ENCODE measurements around the gene SREBF1.
A peak's percentile ranks its signal among the peaks of the same experiment; 100 is the strongest.

SREBF1 gene

DNA sequence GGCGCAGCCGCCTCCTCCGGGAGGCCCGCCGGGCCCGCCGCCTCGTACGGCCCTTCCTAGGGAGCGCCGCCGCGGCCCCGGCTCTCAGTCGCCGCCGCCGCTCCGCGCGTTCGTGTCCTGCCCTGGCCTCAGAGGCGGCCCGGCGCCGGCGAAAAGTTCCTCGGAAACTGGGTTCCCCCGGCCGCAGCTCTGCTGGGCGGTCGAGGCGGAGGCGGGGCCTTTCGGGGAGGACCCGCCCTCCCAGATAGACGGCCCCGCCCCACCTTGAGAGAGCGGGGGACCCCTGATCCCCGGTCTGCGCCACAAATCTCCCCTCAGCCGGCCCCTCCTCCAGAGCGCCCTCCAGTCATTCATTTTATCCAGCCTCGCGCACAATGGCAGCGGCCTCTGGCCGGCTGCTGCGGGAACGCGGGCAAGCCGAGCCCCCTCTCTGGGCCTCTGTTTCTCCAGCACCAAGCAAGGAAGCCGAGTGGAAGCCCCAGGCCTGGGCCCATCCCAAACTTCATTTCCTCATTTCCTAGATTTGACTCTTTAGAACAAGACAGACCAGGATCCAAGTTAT is at the start of gene SREBF1:
Gene SREBF1 (minus strand): TSS at position 169 of the 562 bp plus-strand sequence. CDS start 169 bp downstream, outside the sequence.
- peak; percentile 64 for DNase-seq (ENCODE audit: low spot score)

DNA sequence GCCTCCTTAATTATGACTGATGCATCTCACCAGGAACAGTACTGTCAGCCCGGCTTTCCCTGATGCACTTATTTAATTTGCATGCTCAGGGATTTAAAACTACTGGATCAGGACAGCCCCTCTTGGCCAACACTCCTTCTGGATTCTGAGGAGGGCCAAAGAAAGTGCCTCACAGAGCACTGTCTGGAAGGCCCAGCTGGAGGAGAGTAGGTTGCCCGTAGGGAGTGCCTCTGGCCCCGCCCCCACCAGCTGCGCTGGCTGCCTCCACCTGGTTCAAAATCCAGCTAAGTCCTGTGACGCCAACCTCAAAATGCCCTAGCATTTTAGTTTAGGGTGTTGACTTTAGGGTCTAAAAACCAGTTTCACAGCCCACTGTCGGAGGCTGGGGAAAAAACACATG is 49.4 kb upstream of the SREBF1 start:
- no peak for DNase-seq (ENCODE audit: low spot score)

DNA sequence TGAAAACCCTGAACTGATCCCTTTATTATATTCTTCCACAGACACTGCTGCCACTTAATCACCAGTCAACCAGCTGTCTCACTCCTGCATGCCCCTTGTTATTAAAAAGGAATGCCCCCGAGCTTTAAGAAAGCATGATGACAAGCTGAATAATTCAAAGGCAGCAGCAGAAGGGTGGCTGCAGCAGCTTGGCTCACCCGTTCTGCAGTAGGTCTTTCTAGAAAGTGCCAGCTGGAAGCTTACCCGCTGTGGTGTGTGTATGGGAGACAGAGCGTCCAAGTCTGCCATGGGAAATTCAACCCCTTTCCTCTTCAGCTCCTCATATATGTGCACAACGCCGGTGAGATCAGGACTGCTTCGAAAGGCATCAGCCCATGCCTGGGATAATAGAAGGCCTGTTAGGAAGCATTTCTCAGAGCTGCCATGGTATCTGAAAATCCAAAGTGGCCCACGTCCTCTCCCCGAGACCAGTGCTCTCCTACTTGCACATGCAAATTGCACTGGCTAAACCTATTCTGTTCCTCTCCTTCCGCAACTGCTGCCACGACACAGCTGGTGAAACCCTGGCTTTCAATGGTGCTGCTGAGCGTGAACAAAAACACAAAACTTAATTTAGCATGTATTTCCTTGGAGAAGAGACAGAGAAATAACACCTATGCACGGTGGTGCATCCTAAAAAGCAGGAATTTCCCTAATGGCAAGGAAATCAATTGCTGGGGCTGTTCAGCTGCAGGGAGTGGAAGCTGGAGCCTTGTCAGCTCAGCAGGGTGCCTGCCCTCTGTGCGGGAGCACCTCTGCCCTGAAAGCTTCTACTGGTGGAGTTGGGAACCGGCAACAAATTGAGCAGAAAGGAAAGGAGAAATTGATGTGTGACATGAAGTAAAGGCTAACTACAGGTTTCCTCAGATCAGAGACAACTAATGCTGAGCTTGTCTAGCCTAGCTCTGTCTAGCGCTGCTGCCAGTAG is 47.9 kb upstream of the SREBF1 start:
- DNase-seq (ENCODE audit: low spot score) = no peak

DNA sequence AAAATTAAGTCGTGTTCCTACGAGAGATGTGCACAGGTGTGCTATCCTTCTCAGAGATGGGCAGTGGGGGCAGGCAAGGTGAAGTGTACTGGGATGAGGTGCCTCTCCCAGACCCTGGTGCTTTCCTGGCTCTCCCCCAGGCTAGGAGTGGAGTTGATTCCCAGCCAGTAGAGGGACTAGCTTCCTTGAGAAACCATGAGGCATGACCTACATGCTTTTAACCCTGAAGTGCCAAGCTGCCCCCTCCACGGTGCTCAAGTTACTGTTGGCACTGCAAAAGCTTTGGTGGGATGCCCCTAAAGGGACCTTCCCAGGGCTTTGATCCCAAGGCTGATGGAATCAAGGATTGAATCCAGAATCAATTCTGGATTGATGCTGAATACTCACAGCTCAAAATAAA is 47.0 kb upstream of the SREBF1 start:
- no peak for DNase-seq (ENCODE audit: low spot score)

DNA sequence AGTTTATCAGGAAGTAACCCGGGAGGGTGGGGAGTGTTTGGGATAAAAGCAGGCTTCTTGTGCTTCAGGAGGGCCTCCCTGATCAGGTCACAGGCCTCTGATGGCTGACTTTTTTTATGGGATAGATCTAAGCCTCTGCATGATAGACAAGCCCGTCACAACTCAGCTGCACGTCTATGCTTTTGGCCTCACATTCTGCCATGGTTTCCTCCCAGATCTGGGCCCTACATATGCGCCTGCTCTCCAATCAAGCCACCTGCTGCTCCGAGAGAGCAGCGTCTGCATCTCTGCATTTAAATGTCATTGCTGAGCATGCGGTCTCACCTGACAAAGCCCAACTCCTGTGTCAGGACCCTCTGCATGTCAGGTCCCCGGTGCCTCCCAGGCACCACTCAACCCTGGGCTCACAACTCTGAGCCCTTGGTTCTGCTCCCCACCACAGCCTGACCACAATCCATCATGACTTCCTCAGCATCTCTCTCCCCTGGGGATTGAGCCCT is 45.3 kb upstream of the SREBF1 start:
- DNase-seq (ENCODE audit: low spot score) = no peak

DNA sequence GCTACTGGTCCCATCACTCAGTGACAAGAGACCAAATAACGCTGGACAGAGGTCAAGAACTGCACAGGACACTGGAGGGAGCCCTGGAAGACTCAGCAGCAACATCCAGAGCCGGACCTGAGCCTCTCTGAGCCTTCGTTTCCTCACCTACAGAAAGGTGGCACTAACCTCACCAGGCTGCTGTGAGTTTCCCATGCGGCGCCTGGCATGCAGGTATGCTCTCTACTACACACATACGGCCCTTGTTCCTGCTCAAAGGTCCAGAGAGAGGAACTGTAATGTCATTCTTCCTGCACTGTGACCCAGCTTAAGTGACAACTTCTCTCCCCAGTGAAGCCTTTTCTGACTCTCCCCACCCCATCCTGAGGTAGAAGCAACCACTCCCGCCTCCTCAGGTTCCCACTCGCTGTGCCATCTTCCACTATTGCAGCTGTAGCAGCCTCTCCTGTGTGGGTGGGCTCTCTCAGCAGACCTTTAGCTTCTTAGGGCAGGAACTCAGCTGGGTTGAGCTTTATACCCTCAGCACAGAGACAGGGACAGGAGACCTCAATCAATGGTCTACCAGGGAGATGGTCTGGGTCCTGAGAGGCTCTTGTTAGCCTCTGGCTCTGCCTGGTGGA is 43.9 kb upstream of the SREBF1 start:
- DNase-seq (ENCODE audit: low spot score) = no peak

DNA sequence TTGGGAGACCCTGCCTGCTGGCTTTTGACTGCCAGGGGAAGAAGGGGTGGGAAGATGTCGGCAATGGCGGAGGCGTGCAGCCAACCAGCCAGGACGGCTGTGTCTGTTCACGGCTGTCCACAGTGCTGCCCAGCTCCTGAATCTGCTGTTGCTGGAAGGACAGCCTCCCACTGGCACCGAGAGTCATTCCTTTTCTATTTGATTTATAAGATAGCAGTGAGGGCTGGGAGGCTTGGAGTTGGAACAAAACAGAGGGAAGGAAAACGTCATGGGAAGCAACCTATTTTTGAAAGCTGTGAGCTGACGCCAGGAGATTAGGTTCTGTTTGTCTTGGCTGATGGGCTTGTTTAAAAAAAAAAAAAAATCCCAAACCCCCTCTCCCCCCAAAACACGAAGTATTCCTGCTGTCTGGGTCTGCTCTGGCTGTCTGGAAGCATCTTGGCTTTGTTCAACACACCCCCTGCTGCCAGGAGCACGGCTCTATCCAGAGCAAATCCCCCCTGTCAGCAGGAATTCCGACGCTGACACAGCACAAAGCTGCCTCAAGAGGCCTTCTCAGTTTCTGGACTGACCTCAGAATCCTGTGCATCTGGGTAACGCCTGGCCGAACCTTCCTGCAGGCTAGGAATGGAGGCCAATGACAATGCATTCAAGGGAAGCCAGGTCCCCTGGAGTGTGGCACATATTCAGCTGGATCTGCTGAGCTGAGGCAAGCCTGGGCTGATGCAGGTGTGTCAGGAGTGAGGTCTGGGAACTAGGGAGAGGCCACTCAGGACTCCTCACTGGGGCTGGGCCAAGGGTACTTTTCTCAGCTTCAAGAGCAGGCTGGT is 41.0 kb upstream of the SREBF1 start:
- no peak for DNase-seq (ENCODE audit: low spot score)

DNA sequence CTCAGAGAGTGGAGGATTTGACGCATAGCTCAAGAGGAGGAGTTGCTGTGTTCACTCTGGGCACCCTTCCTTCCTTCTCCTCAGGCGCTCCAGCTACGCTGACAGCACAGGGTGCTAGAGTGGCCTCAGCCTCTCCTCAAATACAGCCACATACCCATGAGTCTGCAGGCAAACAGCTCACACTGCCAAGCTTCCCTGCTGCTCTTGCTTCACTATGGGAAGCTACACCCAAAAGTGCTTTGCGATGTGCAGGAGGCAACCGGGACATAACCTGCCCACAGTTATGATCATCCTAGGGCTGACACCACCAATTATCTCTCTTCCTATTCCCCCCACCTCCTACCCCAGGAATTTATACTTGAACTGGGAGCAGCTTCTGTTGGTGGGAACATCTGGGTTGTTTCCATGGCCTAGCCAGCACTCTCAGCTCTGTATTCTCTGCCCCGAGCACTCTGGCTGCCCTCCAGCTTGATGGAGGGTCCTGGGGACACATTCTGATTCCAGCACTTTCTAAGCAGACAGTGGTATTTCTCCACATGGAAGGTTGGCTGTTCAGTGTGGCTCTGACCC is 40.3 kb upstream of the SREBF1 start:
- no peak for DNase-seq (ENCODE audit: low spot score)

DNA sequence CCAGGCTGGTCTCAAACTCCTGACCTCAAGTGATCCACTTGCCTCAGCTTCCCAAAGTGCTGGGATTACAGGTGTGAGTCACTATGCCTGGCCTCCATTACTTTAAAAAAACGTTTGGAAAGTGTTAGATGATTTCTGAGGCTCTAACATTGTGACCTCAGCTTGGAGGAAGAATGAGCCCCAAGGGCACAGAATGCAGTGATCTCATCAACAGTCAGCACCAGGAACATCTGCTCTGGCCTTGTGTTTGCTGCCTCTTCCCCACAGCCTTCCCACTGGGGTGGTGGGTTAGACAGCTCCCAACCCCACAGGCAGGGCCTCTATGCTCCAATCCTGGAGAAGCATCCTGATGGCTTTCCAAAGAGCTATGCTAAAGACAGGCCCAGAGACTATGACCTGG is 37.7 kb upstream of the SREBF1 start:
- DNase-seq (ENCODE audit: low spot score) = no peak

DNA sequence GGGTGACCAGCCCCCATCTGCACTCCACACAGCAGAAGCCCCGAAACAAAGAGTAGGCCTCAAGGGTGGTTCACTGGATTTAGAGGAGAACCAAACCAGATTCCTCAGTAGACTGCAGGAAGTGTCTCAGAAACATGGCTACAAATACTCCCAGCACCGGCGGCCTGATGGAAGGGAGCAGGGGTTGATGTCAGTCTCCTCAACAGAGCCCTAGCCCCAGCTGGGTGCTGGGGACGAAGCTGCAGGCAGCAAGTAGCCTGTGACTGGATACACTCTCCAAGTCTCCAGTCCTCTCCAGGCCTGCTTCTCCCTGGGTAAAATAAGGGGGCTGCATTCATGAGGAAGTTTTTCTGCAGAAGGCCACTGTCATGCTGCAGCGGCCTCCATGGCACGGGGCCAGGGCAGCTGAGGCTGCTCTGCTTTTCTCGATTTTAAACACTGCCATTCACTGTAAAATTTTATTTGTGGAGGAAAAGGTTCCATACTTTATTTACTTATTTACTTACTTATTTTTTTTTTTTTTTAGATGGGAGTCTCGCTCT is 36.7 kb upstream of the SREBF1 start:
- DNase-seq (ENCODE audit: low spot score) = no peak

DNA sequence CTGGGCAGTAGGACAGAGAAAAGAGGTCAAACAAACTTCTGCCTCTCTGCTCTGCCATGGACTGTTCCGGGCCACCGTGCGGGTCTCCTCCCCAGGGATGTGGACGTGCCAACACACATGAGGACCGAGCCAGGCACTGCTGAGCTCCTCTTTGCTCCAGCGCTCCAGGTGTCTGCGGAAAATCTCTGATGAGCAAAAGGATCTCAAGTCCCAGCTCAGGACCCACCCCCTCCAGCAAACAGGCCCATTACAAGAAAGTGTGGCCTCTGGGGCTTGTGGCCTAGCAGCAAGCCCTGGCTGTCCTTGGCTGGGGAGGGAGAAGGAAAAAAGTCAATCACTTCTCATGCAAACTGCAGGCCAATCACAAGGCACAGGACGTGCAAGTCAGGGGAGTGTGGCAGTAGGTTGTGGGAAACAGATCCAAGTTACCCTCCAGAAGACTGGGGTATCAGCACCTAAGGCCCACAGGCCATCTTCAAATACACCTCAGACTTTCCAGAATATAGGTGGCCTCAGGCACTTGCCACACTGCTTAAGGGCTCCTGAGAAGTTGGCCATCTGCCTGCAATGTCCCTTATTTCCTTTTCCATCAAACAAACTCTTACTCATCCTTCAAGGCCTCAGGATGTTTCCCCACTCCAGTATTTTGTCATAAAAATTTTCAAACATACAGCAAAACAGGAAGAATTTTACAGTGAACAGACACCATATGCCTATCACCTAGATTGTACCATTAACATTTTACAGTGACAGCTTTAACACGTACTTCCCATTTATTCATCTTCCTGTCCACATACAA is 36.0 kb upstream of the SREBF1 start:
- DNase-seq (ENCODE audit: low spot score) = no peak

DNA sequence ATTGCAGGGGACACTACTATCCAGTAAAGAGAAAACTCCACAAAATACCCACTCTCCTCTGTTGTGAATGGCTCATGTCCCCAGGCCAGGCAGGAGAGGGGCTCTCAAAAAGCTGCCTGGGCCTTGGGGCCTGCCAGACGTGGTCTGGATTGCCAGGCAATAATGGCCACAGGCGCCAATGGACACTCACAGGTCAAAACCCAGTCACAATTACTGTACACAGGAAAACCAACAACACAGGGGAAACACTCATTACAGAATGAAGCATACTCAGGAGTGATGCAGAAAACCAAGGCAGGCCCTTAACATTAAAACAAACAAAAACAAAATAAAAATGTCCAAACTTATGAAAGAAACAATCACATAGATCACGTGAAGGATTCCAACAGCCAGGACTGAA is 35.1 kb upstream of the SREBF1 start:
- DNase-seq (ENCODE audit: low spot score) = no peak

DNA sequence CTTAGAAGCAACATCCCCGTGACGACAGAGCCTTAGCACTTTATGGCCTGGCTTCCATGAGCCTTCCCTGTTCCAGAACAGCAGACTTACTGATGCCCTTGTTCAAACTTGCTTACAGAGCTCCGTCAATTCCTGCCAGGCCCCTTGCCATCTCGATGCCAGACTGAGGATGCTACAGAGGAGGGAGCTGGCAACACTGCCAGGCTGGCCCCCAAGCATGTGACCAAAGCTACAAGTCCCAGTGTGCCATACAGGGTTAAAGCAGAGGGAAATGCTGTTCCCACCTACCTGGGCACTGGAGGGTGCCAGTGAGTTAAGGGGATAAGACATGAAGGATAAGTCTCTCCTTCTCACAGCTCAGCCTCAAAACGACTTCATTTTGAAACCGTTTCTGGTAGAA is 33.5 kb upstream of the SREBF1 start:
- no peak for DNase-seq (ENCODE audit: low spot score)

DNA sequence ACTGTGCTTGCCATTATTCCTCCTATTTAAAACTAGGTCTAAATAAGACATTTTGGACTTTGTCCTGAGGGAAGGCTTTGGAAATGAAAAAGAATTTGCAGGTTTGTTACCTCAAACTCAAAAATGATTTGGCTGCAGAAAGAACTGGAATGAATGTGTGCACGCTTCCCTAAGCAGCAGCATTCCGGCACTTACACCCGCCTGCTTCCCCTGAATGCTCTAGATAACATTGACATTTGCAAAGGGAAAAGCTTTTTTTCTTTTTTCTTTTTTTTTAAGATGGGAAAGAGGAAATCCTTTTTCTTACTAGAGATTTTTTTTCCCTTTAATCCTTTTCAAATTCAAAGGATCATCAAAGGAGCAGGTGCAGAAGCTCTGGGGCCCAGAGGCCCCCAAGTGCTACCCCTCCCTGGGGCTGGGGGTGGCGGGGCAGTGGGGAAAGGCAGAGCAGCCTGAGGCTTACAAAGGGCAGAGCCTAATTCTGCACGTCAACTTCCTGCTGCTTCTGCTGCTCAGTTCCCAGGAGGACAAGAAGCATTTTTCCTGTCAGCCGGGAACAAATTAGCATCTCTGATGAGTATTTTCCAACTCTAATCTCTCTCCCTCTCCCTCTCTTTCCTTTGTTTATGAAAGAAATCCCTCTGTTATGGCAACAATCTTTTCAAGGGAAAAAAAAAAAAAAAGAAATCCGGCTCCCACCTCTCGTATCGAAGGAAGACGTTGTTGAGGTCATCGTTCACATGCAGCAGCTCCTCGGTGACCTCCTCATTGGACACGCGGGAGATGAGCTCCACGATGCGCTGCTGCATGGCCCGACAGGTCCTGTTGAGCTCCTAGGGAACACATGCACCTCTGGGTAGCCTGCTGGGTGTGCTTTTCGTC is 32.1 kb upstream of the SREBF1 start:
- DNase-seq (ENCODE audit: low spot score) = no peak

DNA sequence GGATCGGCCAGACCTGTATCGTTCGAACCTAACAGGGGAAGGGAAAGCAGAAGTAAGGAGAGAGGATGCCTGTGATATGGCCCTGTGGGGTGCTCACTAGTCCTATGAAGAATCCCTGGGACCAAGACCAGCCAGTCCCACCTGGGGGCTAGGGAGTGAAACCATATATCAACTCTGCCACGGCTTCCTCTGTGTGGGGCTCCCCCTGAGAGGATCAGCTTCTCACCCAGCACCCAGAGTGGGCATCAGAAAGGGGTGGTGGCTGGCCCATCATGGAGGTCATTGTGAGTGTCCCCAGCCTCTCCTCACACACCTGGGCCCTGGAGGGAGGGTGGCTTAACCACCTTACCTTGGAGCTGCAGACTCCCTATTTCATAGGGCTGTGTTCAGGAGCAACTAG is 30.1 kb upstream of the SREBF1 start:
- DNase-seq (ENCODE audit: low spot score) = no peak

DNA sequence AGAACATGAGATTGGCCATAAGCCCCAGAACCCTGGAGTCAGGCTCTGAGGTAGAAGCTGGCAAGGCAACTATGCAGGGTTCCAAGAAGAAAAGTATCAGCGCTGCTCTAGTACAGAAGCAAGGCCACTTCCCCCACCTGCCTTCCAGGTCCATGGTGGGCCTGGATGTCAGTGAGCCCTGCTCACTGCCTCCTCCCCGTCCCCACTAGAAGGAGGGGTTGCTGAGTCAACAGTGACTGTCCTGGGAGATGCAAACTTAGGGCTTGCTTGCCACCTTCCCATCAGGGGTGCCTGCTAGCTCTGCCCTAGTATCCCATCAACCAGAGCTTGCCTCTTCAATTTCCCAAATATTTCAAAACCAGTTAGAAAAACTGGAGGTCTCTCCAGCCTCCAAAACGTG is 29.6 kb upstream of the SREBF1 start:
- no peak for DNase-seq (ENCODE audit: low spot score)

DNA sequence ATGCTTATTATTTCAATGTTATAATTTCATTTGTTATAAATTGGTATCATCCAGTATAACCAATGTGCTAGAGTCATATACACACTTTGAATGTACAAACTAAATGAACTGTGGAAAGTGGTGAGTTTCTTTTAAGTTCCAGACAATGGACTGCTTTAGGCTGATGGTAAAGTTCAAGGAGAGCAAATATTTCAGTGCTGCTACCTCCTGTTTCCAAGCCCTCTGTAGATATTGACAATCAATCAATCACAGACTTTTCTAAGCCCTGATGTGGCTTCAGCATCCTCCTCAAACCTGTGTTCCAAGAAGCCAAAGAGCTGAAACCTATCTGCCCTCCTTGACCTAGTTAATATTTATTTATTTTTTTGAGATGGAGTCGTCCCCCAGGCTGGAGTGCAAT is 28.2 kb upstream of the SREBF1 start:
- DNase-seq (ENCODE audit: low spot score) = no peak

DNA sequence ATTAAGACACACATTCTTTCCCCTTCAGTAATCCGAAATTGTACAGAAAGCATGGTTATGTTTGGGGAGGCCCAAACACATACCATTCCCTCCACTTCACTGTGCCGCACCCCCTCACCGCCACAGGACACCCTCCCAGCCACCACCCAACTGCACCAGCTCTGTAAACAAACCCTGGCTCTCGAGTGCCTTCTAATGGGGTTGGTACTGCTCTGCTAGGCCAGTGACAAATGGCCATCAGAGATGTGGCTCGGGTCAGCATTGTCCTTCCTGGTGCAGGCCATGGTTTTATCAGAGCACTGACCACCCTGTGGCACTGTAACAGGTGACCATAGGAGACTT is 24.0 kb upstream of the SREBF1 start:
- DNase-seq (ENCODE audit: low spot score) = no peak

DNA sequence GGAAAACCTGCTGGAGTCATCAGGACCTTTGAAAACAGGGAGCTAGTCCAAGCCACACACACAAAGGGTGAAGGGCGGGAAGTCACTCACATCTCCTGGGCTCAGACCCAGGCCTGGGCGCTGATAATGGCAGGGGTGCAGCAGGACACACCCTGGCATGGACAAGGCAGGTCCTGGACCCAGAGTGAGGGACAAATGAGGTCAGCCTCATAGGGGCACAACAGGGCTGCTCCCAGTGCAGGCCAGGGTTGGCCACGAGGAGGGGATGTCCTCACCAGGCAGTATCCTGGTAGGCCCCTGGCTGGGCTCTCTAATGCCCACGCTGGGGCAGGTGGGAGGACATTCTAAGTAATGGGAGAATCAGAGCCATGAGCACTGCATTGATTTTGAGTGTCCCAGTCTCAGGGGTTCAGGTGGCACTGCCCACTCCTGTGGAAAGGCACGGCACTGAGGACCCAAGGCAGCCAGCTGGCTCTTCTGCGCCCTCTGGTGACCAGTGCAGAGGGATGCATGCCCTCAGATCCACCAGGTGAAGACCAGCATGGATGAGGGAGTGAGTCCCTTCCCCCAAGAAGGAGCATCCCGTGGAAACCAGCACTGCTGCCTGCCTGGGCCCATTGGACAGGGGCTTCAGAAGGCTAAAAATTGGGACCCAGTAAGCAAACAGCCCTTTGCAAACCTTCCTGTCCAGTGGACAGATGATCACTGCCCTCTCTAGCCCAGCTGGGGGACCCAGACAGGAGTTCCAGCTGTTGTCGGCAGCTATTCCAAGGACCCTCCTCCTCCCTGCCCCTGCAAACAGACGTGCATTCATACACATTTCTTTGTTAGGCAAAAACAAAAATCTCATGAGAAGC is 23.4 kb upstream of the SREBF1 start:
- DNase-seq (ENCODE audit: low spot score) = peak; percentile 72

All from activated CD4-positive, alpha-beta T cell treated with anti-CD3 and anti-CD28 coated beads, Interleukin-2, Interleukin-4, amounts not matched to agents 100 ng/mL and 50 ng/mL, durations not matched to agents 16 hours and 8 hours (primary cell).